Smooth muscle cell (in vitro differentiated cells): ENCODE data around the gene EEF1G. TPM values are rescaled to one million over a fixed set of nuclear protein-coding genes. Genes with fewer than 3 reads are reported as not detected.
A peak's percentile ranks its signal among the peaks of the same experiment; 100 is the strongest.

Experiments
- DNase-seq: peaks from one replicate; lab custom pipeline; 2025; ENCODE audit not compliant: unreplicated experiment; lab: John Stamatoyannopoulos, UW
- H2AFZ ChIP-seq: fragments of 200-600 bp; sonication (generic); 2 replicates; pipeline ENCODE4 v1.6.0; 2016; ENCODE audit warnings: antibody characterized with exemption, low read depth, mild to moderate bottlenecking
- H3F3A ChIP-seq: fragments of 200-600 bp; sonication (generic); 2 replicates; pipeline ENCODE4 v1.6.0; 2017; ENCODE audit warnings: antibody characterized with exemption, low read depth
- H3K27ac ChIP-seq: fragments of 200-600 bp; sonication (generic); 2 replicates; pipeline ENCODE4 v1.5.1; 2016; ENCODE audit warnings: low read depth, mild to moderate bottlenecking
- H3K27me3 ChIP-seq: fragments of 200-600 bp; sonication (generic); 2 replicates; pipeline ENCODE4 v1.6.1; 2016; ENCODE audit warnings: low read depth, mild to moderate bottlenecking
- H3K36me3 ChIP-seq: fragments of 200-600 bp; sonication (generic); 2 replicates; pipeline ENCODE4 v1.5.1; 2016; ENCODE audit warnings: low read depth
- H3K4me1 ChIP-seq: fragments of 200-600 bp; sonication (generic); 2 replicates; pipeline ENCODE4 v1.5.1; 2016; ENCODE audit warnings: low read depth
- H3K4me2 ChIP-seq: fragments of 200-600 bp; sonication (generic); 2 replicates; pipeline ENCODE4 v1.6.0; 2016; ENCODE audit warnings: mild to moderate bottlenecking
- H3K4me3 ChIP-seq: fragments of 200-600 bp; sonication (generic); 2 replicates; pipeline ENCODE4 v1.5.1; 2016; ENCODE audit warnings: mild to moderate bottlenecking
- H3K79me2 ChIP-seq: fragments of 200-600 bp; sonication (generic); 2 replicates; pipeline ENCODE4 v1.6.0; 2016; ENCODE audit warnings: low read depth, mild to moderate bottlenecking
- H3K9ac ChIP-seq: fragments of 200-600 bp; sonication (generic); 2 replicates; pipeline ENCODE4 v1.6.0; 2016; ENCODE audit warnings: low read depth
- H3K9me3 ChIP-seq: fragments of 200-600 bp; sonication (generic); replicated peaks from 2 replicates; pipeline ENCODE4 v1.5.1; 2016; ENCODE audit warnings: low read depth
- H4K20me1 ChIP-seq: fragments of 200-600 bp; sonication (generic); 2 replicates; pipeline ENCODE4 v1.6.0; 2016; ENCODE audit warnings: low read depth
- CTCF ChIP-seq: fragments of 200-600 bp; sonication (generic); IDR thresholded peaks from 2 replicates; pipeline ENCODE4 v1.5.1; 2017; ENCODE audit warnings: borderline replicate concordance, mild to moderate bottlenecking, antibody characterized with exemption; ENCODE audit not compliant: insufficient read depth, poor library complexity, severe bottlenecking
- WGBS: methylation state at CpG from one replicate; pipeline ENCODE4 v1.1.7; 2016; ENCODE audit warnings: low lambda C conversion rate; 5-methylcytosine and 5-hydroxymethylcytosine counted together
- polyA plus RNA-seq: library from polyadenylated mRNA; unstranded; fragments of >200 nt; fragmentation: Nextera tagmentation; extraction: Ambion mirVana; gene quantifications from 2 replicates; pipeline ENCODE4 v1.2.1, GENCODE V29; 2016
- total RNA-seq: library from RNA; depleted of rRNA; stranded (reverse); fragments of >200 nt; gene quantifications from 2 replicates; pipeline ENCODE4 v1.2.3, GENCODE V29; 2014

The EEF1G gene
- total and polyA plus RNA-seq, 2 experiments from 2014 or later = 433 to 773 TPM

- Histone ChIP-seq H3K9ac (no peak overlapping the region), H3F3A (peaks cover 12% of the 10 kb centered on the region), H3K9me3 (no peaks in the 10 kb centered on the region), H4K20me1 (no peaks in the 10 kb centered on the region), H3K27ac (no peak overlapping the region), H3K4me2 (peak overlapping the region; percentile 82), H2AFZ (no peak overlapping the region), H3K27me3 (no peaks in the 10 kb centered on the region), H3K36me3 (no peaks in the 10 kb centered on the region), H3K79me2 (peaks cover 8% of the 10 kb centered on the region), H3K4me3 (no peak overlapping the region), H3K4me1 (peaks cover 11% of the 10 kb centered on the region)
- DNase-seq = no peak
- no peak for TF ChIP-seq CTCF
- 91% methylated on average over 15 of the region's 15 CpGs for WGBS
Observed at GRCh38 chr11:62613291-62613778, 39.6 kb upstream of the EEF1G start.

GRCh38 chr11:62612366-62613290, 38.9 kb upstream of the EEF1G start, which contains the start of the genes EML3 and ROM1:
Gene EML3 (minus strand): TSS chr11:62612775. CDS start chr11:62612457, 318 bp downstream.
Gene ROM1 (plus strand): TSS chr11:62613257. CDS start chr11:62613282, 25 bp downstream.
- peak within 1 kb of the TSS; percentile 82 for H3K4me2 ChIP-seq
- peak within 1 kb of the TSS; percentile 46 for H2AFZ ChIP-seq
- H3K36me3 ChIP-seq = no peaks in the 10 kb centered on the region
- 8% methylated on average over 24 of the region's 91 CpGs for WGBS
- TF ChIP-seq CTCF = peak; percentile 100
- no peaks in the 10 kb centered on the region for H3K27me3 ChIP-seq
- peak within 1 kb of the TSS; percentile 79 for H3K9ac ChIP-seq
- peak; percentile 91 for DNase-seq
- H3K4me1 ChIP-seq = peaks cover 11% of the 10 kb centered on the region
- H4K20me1 ChIP-seq = no peaks in the 10 kb centered on the region
- H3K27ac ChIP-seq = peak within 1 kb of the TSS; percentile 56
- no peaks in the 10 kb centered on the region for H3K9me3 ChIP-seq
- peaks cover 8% of the 10 kb centered on the region for H3K79me2 ChIP-seq
- H3F3A ChIP-seq = peaks cover 12% of the 10 kb centered on the region
- H3K4me3 ChIP-seq = peak within 1 kb of the TSS; percentile 78

GRCh38 chr11:62611705-62612365, 38.1 kb upstream of the EEF1G start:
- WGBS = 3% methylated on average over 26 of the region's 34 CpGs
- Histone ChIP-seq H3K79me2 (peaks cover 8% of the 10 kb centered on the region), H4K20me1 (no peaks in the 10 kb centered on the region), H3F3A (peaks cover 12% of the 10 kb centered on the region), H3K4me3 (peak overlapping the region; percentile 78), H2AFZ (peak overlapping the region; percentile 46), H3K27ac (peak overlapping the region; percentile 56), H3K4me2 (peak overlapping the region; percentile 82), H3K4me1 (peaks cover 11% of the 10 kb centered on the region), H3K36me3 (no peaks in the 10 kb centered on the region), H3K9ac (peak overlapping the region; percentile 79), H3K9me3 (no peaks in the 10 kb centered on the region), H3K27me3 (no peaks in the 10 kb centered on the region)
- TF ChIP-seq CTCF = no peak
- DNase-seq = no peak
